Hepatocyte (in vitro differentiated cells): Measurements from ENCODE around the gene PDCL2. TPM values are rescaled to one million over a fixed set of nuclear protein-coding genes. Genes with fewer than 3 reads are reported as not detected.

ENCODE experiments used
- DNase-seq: peaks from one replicate; pipeline ENCODE4 v3.0.0-alpha.2; 2016; ENCODE audit warnings: low spot score
- H2AFZ ChIP-seq: fragments of 200-600 bp; sonication (generic); 2 replicates; pipeline ENCODE4 v1.6.0; 2016; ENCODE audit warnings: antibody characterized with exemption, mild to moderate bottlenecking
- H3K27ac ChIP-seq: fragments of 200-600 bp; sonication (generic); 2 replicates; pipeline ENCODE4 v1.5.1; 2016; ENCODE audit warnings: mild to moderate bottlenecking
- H3K27me3 ChIP-seq: fragments of 200-600 bp; sonication (generic); 2 replicates; pipeline ENCODE4 v1.6.1; 2016
- H3K36me3 ChIP-seq: fragments of 200-600 bp; sonication (generic); replicated peaks from 2 replicates; pipeline ENCODE4 v1.5.1; 2016; ENCODE audit warnings: low read depth; ENCODE audit not compliant: insufficient read depth
- H3K4me1 ChIP-seq: fragments of 200-600 bp; sonication (generic); 2 replicates; pipeline ENCODE4 v1.5.1; 2016; ENCODE audit warnings: mild to moderate bottlenecking, moderate library complexity; ENCODE audit not compliant: insufficient read depth
- H3K4me2 ChIP-seq: fragments of 200-600 bp; sonication (generic); 2 replicates; pipeline ENCODE4 v1.6.0; 2016
- H3K4me3 ChIP-seq: fragments of 200-600 bp; sonication (generic); 2 replicates; pipeline ENCODE4 v1.5.1; 2016; ENCODE audit warnings: mild to moderate bottlenecking
- H3K79me2 ChIP-seq: fragments of 200-600 bp; sonication (generic); 2 replicates; pipeline ENCODE4 v1.6.0; 2017; ENCODE audit warnings: mild to moderate bottlenecking
- H3K9me2 ChIP-seq: fragments of 200-600 bp; sonication (generic); replicated peaks from 2 replicates; pipeline ENCODE4 v1.6.0; 2017; ENCODE audit warnings: mild to moderate bottlenecking; ENCODE audit not compliant: insufficient read depth
- H3K9me3 ChIP-seq: fragments of 200-600 bp; sonication (generic); 2 replicates; pipeline ENCODE4 v1.5.1; 2016; ENCODE audit warnings: low read depth, mild to moderate bottlenecking
- H4K20me1 ChIP-seq: fragments of 200-600 bp; sonication (generic); 2 replicates; pipeline ENCODE4 v1.6.0; 2016; ENCODE audit warnings: mild to moderate bottlenecking; ENCODE audit not compliant: insufficient read depth, poor library complexity, severe bottlenecking
- CTCF ChIP-seq: fragments of 200-600 bp; sonication (generic); IDR thresholded peaks from 2 replicates; pipeline ENCODE4 v1.5.1; 2016; ENCODE audit warnings: antibody characterized with exemption, mild to moderate bottlenecking; ENCODE audit not compliant: poor library complexity
- EZH2 ChIP-seq: fragments of 200-600 bp; sonication (generic); IDR thresholded peaks from 2 replicates; pipeline ENCODE4 v1.6.1; 2016; ENCODE audit warnings: antibody characterized with exemption, mild to moderate bottlenecking, borderline replicate concordance
- EZH2phosphoT487 ChIP-seq: fragments of 200-600 bp; sonication (generic); IDR thresholded peaks from one replicate; pipeline ENCODE4 v1.6.1; 2018; ENCODE audit warnings: antibody characterized with exemption, mild to moderate bottlenecking, low read depth, moderate library complexity; ENCODE audit not compliant: unreplicated experiment, severe bottlenecking
- WGBS: methylation state at CpG from one replicate; pipeline ENCODE4 v1.1.6; 2016; ENCODE audit warnings: low lambda C conversion rate; ENCODE audit errors: missing lambda C conversion rate; 5-methylcytosine and 5-hydroxymethylcytosine counted together
- polyA plus RNA-seq: library from polyadenylated mRNA; unstranded; fragments of >200 nt; fragmentation: Nextera tagmentation; extraction: Ambion mirVana; gene quantifications from 2 replicates; pipeline ENCODE4 v1.2.1, GENCODE V29; 2016
- total RNA-seq: library from RNA; depleted of rRNA; stranded (reverse); fragments of >200 nt; gene quantifications from 2 replicates; pipeline ENCODE4 v1.2.3, GENCODE V29; 2014

The PDCL2 gene
- total and polyA plus RNA-seq, 2 experiments from 2014 or later = not detected

GRCh38 chr4:55507612-55508011 is 84.4 kb downstream of the PDCL2 start:
- 84% methylated on average over 1 of the region's 1 CpG for WGBS
- H3K9me2 ChIP-seq = peaks cover 3% of the 10 kb centered on the region
- no peaks in the 10 kb centered on the region for H3K27me3 ChIP-seq
- H3K79me2 ChIP-seq = peaks cover 33% of the 10 kb centered on the region
- no peak for DNase-seq
- TF ChIP-seq CTCF (no peak), EZH2phosphoT487 (no peak), EZH2 (no peak)
- no peaks in the 10 kb centered on the region for H3K9me3 ChIP-seq
- H4K20me1 ChIP-seq = no peaks in the 10 kb centered on the region
- H3K4me1 ChIP-seq = no peaks in the 10 kb centered on the region
- no peak overlapping the region for H3K4me2 ChIP-seq
- no peak overlapping the region for H3K27ac ChIP-seq
- no peak overlapping the region for H2AFZ ChIP-seq
- H3K36me3 ChIP-seq = no peaks in the 10 kb centered on the region
- H3K4me3 ChIP-seq = no peak overlapping the region

Other genes with a start within 250 kb of the PDCL2 start
- 32.4 and 37.5 TPM in 2 replicates for gene SRD5A3, start 246.0 kb downstream of the PDCL2 start, total RNA-seq
- 48.7 and 64.3 TPM in 2 replicates for gene SRD5A3, start 246.0 kb downstream of the PDCL2 start, polyA plus RNA-seq
- 146 and 160 TPM in 2 replicates for gene TMEM165, start 196.3 kb downstream of the PDCL2 start, total RNA-seq
- 152 and 172 TPM in 2 replicates for gene TMEM165, start 196.3 kb downstream of the PDCL2 start, polyA plus RNA-seq
- gene CLOCK, start 45.3 kb downstream of the PDCL2 start, total RNA-seq = 26.2 and 29.3 TPM in 2 replicates
- gene CLOCK, start 45.3 kb downstream of the PDCL2 start, polyA plus RNA-seq = 9.6 and 10.4 TPM in 2 replicates
- gene NMU, start 44.1 kb upstream of the PDCL2 start, total RNA-seq = 7.6 and 20.1 TPM in 2 replicates
- 2.0 and 5.2 TPM in 2 replicates for gene NMU, start 44.1 kb upstream of the PDCL2 start, polyA plus RNA-seq
- not detected in 2 replicates for gene EXOC1L, start 227.5 kb upstream of the PDCL2 start, total RNA-seq
- not detected in 2 replicates for gene EXOC1L, start 227.5 kb upstream of the PDCL2 start, polyA plus RNA-seq